Lower lobe of right lung (tissue), 2 donors: ENCODE results near the gene TRIML2. TPM values are rescaled to one million over a fixed set of nuclear protein-coding genes. Genes with fewer than 3 reads are reported as not detected.
"Not testable (repeated sequence)": the region's sequence is repeated elsewhere in the genome, so short reads cannot be mapped to it uniquely, and the experiment has no call there.

Experiments used
- ATAC-seq, 2 donors: fragments of 200-7000 bp; cut with Tn5 transposase; one replicate each; pipeline ENCODE4 v1.9.1; 2020 to 2022; ENCODE audit warnings: mild to moderate bottlenecking in 2 of 2, moderate library complexity in 2 of 2
- DNase-seq: peaks from one replicate; pipeline ENCODE4 v3.0.0-alpha.2; 2020
- H3K27ac ChIP-seq: fragments of 200-600 bp; one replicate; pipeline ENCODE4 v1.8.0; 2022
- H3K27me3 ChIP-seq: fragments of 200-600 bp; one replicate; pipeline ENCODE4 v1.8.0; 2022; ENCODE audit warnings: low read depth
- H3K36me3 ChIP-seq: fragments of 200-600 bp; one replicate; pipeline ENCODE4 v1.8.0; 2022; ENCODE audit warnings: mild to moderate bottlenecking
- H3K4me1 ChIP-seq: fragments of 200-600 bp; one replicate; pipeline ENCODE4 v1.8.0; 2022
- H3K4me3 ChIP-seq: fragments of 200-600 bp; one replicate; pipeline ENCODE4 v1.8.0; 2022; ENCODE audit warnings: mild to moderate bottlenecking
- H3K9me3 ChIP-seq: fragments of 200-600 bp; one replicate; pipeline ENCODE4 v1.8.0; 2022
- intact Hi-C: fragments of 100-400 bp; cut with DNase I; formaldehyde crosslinking; loops from one replicate; pipeline ENCODE4 v1.11.0; 2022
- total RNA-seq: library from RNA; stranded (reverse); fragmentation: NEBNext Ultra II Directional; extraction: Animal tissue kit (Norgen Biotek cat#: 25700); gene quantifications from one replicate; pipeline ENCODE4 v1.2.1, GENCODE V29; 2021
- TF ChIP-seq, protein P1 (sequence below): fragments of 200-600 bp; IDR thresholded peaks from one replicate; pipeline ENCODE4 v1.8.0; 2022; ENCODE audit warnings: antibody characterized with exemption, mild to moderate bottlenecking
- donor health status: DM: no; HTN: yes; CAD: no; lungs with severe emphysema.

TRIML2 gene
- total RNA-seq, 1 donor from 2014 or later = not detected

DNA sequence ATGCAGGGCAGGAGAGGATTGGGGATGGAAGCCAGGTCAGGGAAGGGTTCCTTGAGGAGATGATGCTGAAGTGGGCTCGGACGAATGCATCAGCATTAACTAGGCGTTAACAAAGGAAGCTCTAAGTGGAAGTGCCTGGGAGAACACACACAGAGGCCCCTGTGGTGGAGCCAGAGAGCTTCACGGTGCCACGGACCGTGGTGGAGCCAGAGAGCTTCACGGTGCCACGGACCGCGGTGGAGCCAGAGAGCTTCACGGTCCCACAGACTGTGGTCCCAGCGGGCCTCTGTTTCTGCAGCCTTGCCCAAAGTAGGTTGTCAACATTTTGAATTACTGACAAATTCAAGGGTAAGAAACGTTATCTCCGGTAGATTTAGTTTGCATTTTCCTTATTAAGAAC, 48.3 kb downstream of the TRIML2 start:
- no peak overlapping the region for H3K4me3 ChIP-seq
- H3K36me3 ChIP-seq = no peaks in the 10 kb centered on the region
- ATAC-seq (no peak), DNase-seq (no peak)
- TF ChIP-seq, protein P1, sequence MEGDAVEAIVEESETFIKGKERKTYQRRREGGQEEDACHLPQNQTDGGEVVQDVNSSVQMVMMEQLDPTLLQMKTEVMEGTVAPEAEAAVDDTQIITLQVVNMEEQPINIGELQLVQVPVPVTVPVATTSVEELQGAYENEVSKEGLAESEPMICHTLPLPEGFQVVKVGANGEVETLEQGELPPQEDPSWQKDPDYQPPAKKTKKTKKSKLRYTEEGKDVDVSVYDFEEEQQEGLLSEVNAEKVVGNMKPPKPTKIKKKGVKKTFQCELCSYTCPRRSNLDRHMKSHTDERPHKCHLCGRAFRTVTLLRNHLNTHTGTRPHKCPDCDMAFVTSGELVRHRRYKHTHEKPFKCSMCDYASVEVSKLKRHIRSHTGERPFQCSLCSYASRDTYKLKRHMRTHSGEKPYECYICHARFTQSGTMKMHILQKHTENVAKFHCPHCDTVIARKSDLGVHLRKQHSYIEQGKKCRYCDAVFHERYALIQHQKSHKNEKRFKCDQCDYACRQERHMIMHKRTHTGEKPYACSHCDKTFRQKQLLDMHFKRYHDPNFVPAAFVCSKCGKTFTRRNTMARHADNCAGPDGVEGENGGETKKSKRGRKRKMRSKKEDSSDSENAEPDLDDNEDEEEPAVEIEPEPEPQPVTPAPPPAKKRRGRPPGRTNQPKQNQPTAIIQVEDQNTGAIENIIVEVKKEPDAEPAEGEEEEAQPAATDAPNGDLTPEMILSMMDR = no peak
- no peaks in the 10 kb centered on the region for H3K4me1 ChIP-seq
- no peaks in the 10 kb centered on the region for H3K9me3 ChIP-seq
- intact Hi-C loops = no loop called here
- H3K27ac ChIP-seq = no peak overlapping the region
- H3K27me3 ChIP-seq = no peaks in the 10 kb centered on the region

DNA sequence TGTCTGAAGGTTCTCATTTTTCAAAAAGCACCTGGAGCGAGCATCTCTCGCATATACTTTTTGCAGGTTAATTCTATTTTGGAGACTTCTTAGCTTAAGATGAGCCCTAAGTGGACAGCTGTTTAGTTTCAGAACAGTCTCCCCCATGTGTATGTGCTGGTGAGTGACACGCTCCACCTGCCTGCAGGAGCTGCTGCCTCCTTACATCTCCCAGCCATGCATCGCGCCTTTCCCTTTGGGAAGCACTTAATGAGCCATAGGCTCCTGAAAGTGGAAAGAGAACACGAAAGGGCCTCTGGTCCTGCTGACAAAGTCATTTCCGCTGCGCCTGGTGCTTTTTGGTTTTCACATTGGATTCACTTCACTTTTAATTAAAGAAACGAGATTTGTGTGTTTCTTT, 56.1 kb downstream of the TRIML2 start:
- TF ChIP-seq, protein P1 = no peak
- no peak for ATAC-seq
- H3K4me3 ChIP-seq = no peak overlapping the region
- H3K27me3 ChIP-seq = no peaks in the 10 kb centered on the region
- no peak for DNase-seq
- H3K27ac ChIP-seq = no peak overlapping the region
- H3K4me1 ChIP-seq = no peaks in the 10 kb centered on the region
- H3K9me3 ChIP-seq = no peaks in the 10 kb centered on the region
- no peaks in the 10 kb centered on the region for H3K36me3 ChIP-seq
- intact Hi-C loops = no loop called here

DNA sequence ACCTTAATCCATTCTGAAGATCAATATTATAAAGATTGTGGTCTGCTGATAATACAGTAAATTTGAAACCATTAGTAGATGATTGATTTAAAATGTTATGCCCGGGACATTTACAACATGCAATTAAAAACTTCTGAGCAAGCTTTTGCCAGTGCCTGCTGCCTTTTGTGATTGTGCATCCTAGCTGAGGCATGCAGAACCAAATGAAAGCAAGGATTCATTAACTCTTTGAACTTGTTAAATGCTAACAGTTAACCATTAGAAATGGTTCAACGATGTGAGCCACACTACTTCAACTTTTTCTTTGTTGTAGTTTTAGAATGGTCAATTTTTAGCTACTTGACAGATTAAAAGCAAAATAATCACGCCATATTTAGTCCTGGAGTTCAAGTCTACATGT, 62.7 kb downstream of the TRIML2 start:
- no peaks in the 10 kb centered on the region for H3K4me1 ChIP-seq
- no peaks in the 10 kb centered on the region for H3K9me3 ChIP-seq
- intact Hi-C loops = no loop called here
- no peak overlapping the region for H3K4me3 ChIP-seq
- H3K36me3 ChIP-seq = no peaks in the 10 kb centered on the region
- H3K27ac ChIP-seq = no peak overlapping the region
- DNase-seq (no peak), ATAC-seq (no peak)
- TF ChIP-seq, protein P1 = no peak
- H3K27me3 ChIP-seq = no peaks in the 10 kb centered on the region

DNA sequence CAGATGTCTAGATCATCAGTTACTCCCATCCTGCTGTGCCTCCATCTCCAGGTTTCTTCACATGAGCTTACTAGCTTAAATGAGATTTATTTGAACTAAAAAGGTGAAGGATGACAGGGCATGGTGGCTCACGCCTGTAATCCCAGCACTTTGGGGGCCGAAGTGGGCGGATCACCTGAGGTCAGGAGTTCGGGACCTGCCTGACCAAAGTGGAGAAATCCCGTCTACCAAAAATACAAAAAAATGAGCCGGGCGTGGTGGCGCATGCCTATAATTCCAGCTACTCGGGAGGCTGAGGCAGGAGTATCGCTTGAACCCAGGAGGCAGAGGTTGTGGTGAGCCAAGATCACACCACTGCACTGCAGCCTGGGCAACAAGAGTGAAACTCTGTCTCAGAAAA, 63.9 kb downstream of the TRIML2 start:
- DNase-seq, H3K27ac ChIP-seq, H3K9me3 ChIP-seq, intact Hi-C loops, H3K4me1 ChIP-seq, ATAC-seq, H3K27me3 ChIP-seq, H3K4me3 ChIP-seq, H3K36me3 ChIP-seq: not testable (repeated sequence)

DNA sequence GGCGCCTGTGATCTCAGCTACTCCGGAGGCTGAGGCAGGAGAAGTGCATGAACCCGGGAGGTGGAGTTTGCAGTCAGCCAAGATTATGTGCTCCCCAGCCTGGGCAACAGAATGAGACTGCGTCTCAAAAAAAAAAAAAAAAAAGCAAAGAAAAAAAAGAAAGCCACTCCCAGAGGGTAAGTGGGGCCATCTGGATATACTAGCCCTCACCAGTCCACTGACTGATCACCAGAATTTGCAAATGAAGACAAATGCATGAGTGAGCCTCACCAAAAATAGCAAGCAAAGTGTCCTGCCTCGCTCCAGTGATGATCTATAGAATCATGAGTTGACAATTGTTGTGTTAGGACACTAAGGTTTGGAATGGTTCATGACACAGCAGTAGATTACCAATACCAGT, 66.2 kb downstream of the TRIML2 start:
- TF ChIP-seq, protein P1 = no peak
- DNase-seq = no peak
- intact Hi-C loops = no loop called here
- no peak overlapping the region for H3K4me3 ChIP-seq
- no peaks in the 10 kb centered on the region for H3K4me1 ChIP-seq
- H3K27ac ChIP-seq = no peak overlapping the region
- no peaks in the 10 kb centered on the region for H3K9me3 ChIP-seq
- no peaks in the 10 kb centered on the region for H3K27me3 ChIP-seq
- H3K36me3 ChIP-seq = no peaks in the 10 kb centered on the region
- no peak for ATAC-seq

DNA sequence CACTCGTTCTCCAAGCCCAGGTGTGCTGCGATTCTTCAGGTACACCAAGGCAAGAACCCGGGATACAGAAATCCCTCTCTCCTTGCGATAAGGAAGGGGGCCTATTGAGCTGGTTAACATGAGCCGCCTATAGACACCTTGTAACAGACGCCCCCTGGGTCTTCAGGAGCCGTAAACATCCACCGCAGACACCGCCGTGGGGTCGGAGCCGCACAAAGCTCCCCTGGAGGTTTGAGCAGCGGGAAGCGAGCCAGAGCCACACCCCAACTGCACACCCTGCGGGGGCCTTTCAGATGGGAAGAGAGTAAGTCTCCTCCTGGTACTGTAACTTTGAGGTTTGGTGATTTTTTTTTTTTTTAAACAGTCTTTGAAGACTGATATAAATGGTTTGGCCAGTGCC, 67.2 kb downstream of the TRIML2 start:
- TF ChIP-seq, protein P1 = no peak
- DNase-seq (no peak), ATAC-seq (no peak)
- H3K4me1 ChIP-seq = no peaks in the 10 kb centered on the region
- intact Hi-C loops = no loop called here
- no peaks in the 10 kb centered on the region for H3K36me3 ChIP-seq
- H3K4me3 ChIP-seq = no peak overlapping the region
- no peak overlapping the region for H3K27ac ChIP-seq
- no peaks in the 10 kb centered on the region for H3K9me3 ChIP-seq
- H3K27me3 ChIP-seq = no peaks in the 10 kb centered on the region
